H9 (cell line): Measurements from ENCODE around the gene HIPK1. TPM values are rescaled to one million over a fixed set of nuclear protein-coding genes. Genes with fewer than 3 reads are reported as not detected.

Source experiments
- DNase-seq: peaks from one replicate; pipeline ENCODE4 v3.0.0-alpha.2; 2017
- H2AFZ ChIP-seq: one replicate; pipeline ENCODE4 v1.6.1; 2013; ENCODE audit warnings: mild to moderate bottlenecking, low read length, control low read depth, moderate library complexity
- H2AK5ac ChIP-seq: 2 replicates; pipeline ENCODE4 v1.6.1; 2013; ENCODE audit warnings: low read length, control low read depth, mixed read lengths; ENCODE audit not compliant: insufficient read length
- H2BK120ac ChIP-seq: one replicate; pipeline ENCODE4 v1.6.1; 2013; ENCODE audit warnings: low read depth, mild to moderate bottlenecking, low read length, control low read depth, inconsistent platforms; ENCODE audit not compliant: poor library complexity, severe bottlenecking
- H2BK12ac ChIP-seq: 2 replicates; pipeline ENCODE4 v1.6.1; 2013; ENCODE audit warnings: low read length, control low read depth, mixed read lengths, low read depth; ENCODE audit not compliant: insufficient read length
- H2BK15ac ChIP-seq: 2 replicates; pipeline ENCODE4 v1.6.1; 2013; ENCODE audit warnings: low read depth, low read length, control low read depth
- H2BK20ac ChIP-seq: one replicate; pipeline ENCODE4 v1.6.1; 2013; ENCODE audit warnings: low read depth, mild to moderate bottlenecking, low read length, control low read depth, inconsistent platforms; ENCODE audit not compliant: poor library complexity, severe bottlenecking
- H2BK5ac ChIP-seq: 2 replicates; pipeline ENCODE4 v1.6.1; 2013; ENCODE audit warnings: low read length, control low read depth, mixed read lengths; ENCODE audit not compliant: insufficient read length
- H3K14ac ChIP-seq: 2 replicates; pipeline ENCODE4 v1.6.1; 2013; ENCODE audit warnings: low read length, control low read depth; ENCODE audit not compliant: insufficient read depth
- H3K18ac ChIP-seq: 2 replicates; pipeline ENCODE4 v1.6.1; 2013; ENCODE audit warnings: low read depth, mild to moderate bottlenecking, mixed read lengths, low read length, control low read depth; ENCODE audit not compliant: insufficient read length
- H3K23ac ChIP-seq: 2 replicates; pipeline ENCODE4 v1.6.1; 2013; ENCODE audit warnings: low read length, control low read depth, mixed read lengths, low read depth; ENCODE audit not compliant: insufficient read length
- H3K23me2 ChIP-seq: 2 replicates; pipeline ENCODE4 v1.6.1; 2013; ENCODE audit warnings: low read depth, mild to moderate bottlenecking, mixed read lengths, low read length, control low read depth; ENCODE audit not compliant: insufficient read length, poor library complexity, severe bottlenecking
- H3K27ac ChIP-seq: 2 replicates; pipeline ENCODE4 v1.5.1; 2013; ENCODE audit warnings: low read length, control low read depth, mixed read lengths, low read depth; ENCODE audit not compliant: insufficient read length
- H3K27me3 ChIP-seq: 2 replicates; pipeline ENCODE4 v1.6.1; 2013; ENCODE audit warnings: low read length, control low read depth, inconsistent platforms; ENCODE audit not compliant: insufficient read depth
- H3K4ac ChIP-seq: 2 replicates; pipeline ENCODE4 v1.6.1; 2013; ENCODE audit warnings: low read depth, mild to moderate bottlenecking, control low read depth, inconsistent platforms, low read length, moderate library complexity
- H3K4me1 ChIP-seq: 2 replicates; pipeline ENCODE4 v1.6.1; 2013; ENCODE audit warnings: low read length, control low read depth, inconsistent platforms; ENCODE audit not compliant: insufficient read depth
- H3K4me2 ChIP-seq: 2 replicates; pipeline ENCODE4 v1.6.1; 2013; ENCODE audit warnings: low read length, control low read depth, mixed read lengths; ENCODE audit not compliant: insufficient read length, insufficient read depth
- H3K56ac ChIP-seq: 2 replicates; pipeline ENCODE4 v1.6.1; 2013; ENCODE audit warnings: low read depth, mild to moderate bottlenecking, mixed read lengths, low read length, control low read depth; ENCODE audit not compliant: insufficient read length
- H3K79me1 ChIP-seq: 2 replicates; pipeline ENCODE4 v1.6.1; 2013; ENCODE audit warnings: low read depth, mild to moderate bottlenecking, moderate library complexity, low read length, control low read depth, inconsistent platforms; ENCODE audit not compliant: insufficient read depth, poor library complexity, severe bottlenecking
- H3K79me2 ChIP-seq: 2 replicates; pipeline ENCODE4 v1.6.1; 2013; ENCODE audit warnings: low read length, control low read depth, inconsistent platforms; ENCODE audit not compliant: insufficient read depth
- H3K9ac ChIP-seq: 2 replicates; pipeline ENCODE4 v1.6.1; 2013; ENCODE audit warnings: low read length, control low read depth, mixed read lengths; ENCODE audit not compliant: insufficient read length; ENCODE audit errors: extremely low read depth
- H3K9me3 ChIP-seq: one replicate; pipeline ENCODE4 v1.6.1; 2013; ENCODE audit warnings: low read depth, low read length, inconsistent platforms; ENCODE audit not compliant: control insufficient read depth
- H3T11ph ChIP-seq: one replicate; pipeline ENCODE4 v1.6.1; 2013; ENCODE audit warnings: mild to moderate bottlenecking, low read length, control low read depth, inconsistent platforms
- H4K20me1 ChIP-seq: one replicate; pipeline ENCODE4 v1.6.1; 2013; ENCODE audit not compliant: control insufficient read depth, insufficient read length, insufficient read depth
- H4K5ac ChIP-seq: 2 replicates; pipeline ENCODE4 v1.6.1; 2013; ENCODE audit warnings: low read depth, mild to moderate bottlenecking, mixed read lengths, low read length, control low read depth; ENCODE audit not compliant: insufficient read length
- H4K8ac ChIP-seq: replicated peaks from 2 replicates; pipeline ENCODE4 v1.6.1; 2013; ENCODE audit warnings: low read length, control low read depth, mixed read lengths, low read depth; ENCODE audit not compliant: insufficient read length
- H4K91ac ChIP-seq: 2 replicates; pipeline ENCODE4 v1.6.1; 2013; ENCODE audit warnings: low read depth, mild to moderate bottlenecking, moderate library complexity, mixed read lengths, low read length, control low read depth; ENCODE audit not compliant: insufficient read length
- H3K27ac Mint-ChIP-seq, 3 experiments: 2 replicates in 2 of 3; 3 replicates in 1 of 3; pipeline ENCODE4 v1.8.0; 2020 to 2021; ENCODE audit warnings: mixed read lengths in 3 of 3, mild to moderate bottlenecking in 1 of 3, moderate library complexity in 1 of 3
- H3K27me3 Mint-ChIP-seq: 2 replicates; pipeline ENCODE4 v1.8.0; 2021; ENCODE audit warnings: low read depth, mild to moderate bottlenecking, moderate library complexity, mixed read lengths
- H3K36me3 Mint-ChIP-seq, 3 experiments: 2 replicates in 2 of 3; 3 replicates in 1 of 3; pipeline ENCODE4 v1.8.0; 2020 to 2021; ENCODE audit warnings: low read depth in 3 of 3, mixed read lengths in 3 of 3; ENCODE audit not compliant: insufficient read depth in 1 of 3
- H3K4me1 Mint-ChIP-seq, 2 experiments: 2 replicates each; pipeline ENCODE4 v1.8.0; 2020; ENCODE audit warnings: mixed read lengths in 2 of 2
- H3K4me3 Mint-ChIP-seq, 2 experiments: 2 replicates in 1 of 2; 3 replicates in 1 of 2; pipeline ENCODE4 v1.8.0; 2020 to 2021; ENCODE audit warnings: mild to moderate bottlenecking in 2 of 2, mixed read lengths in 2 of 2, moderate library complexity in 1 of 2
- H3K9me3 Mint-ChIP-seq, 2 experiments: 2 replicates in 1 of 2; 3 replicates in 1 of 2; pipeline ENCODE4 v1.8.0; 2020; ENCODE audit warnings: mild to moderate bottlenecking in 2 of 2, mixed read lengths in 2 of 2, moderate library complexity in 1 of 2
- CTCF ChIP-seq: fragments of 200-600 bp; sonication (generic); conservative IDR thresholded peaks from 3 replicates; pipeline ENCODE4 v1.8.0; 2021; ENCODE audit warnings: antibody characterized with exemption, mild to moderate bottlenecking
- WGBS: extraction: QIAGEN DNeasy Blood & Tissue Kit; methylation state at CpG from one replicate; pipeline ENCODE4 v1.1.7; 2013; ENCODE audit warnings: missing lambda C conversion rate, low lambda C conversion rate, mixed read lengths; ENCODE audit not compliant: insufficient read length; ENCODE audit errors: extremely low coverage; 5-methylcytosine and 5-hydroxymethylcytosine counted together
- total RNA-seq: library from RNA; stranded (reverse); gene quantifications from 2 replicates; pipeline ENCODE4 v1.2.1, GENCODE V29; 2021

Gene HIPK1
- total RNA-seq, 1 experiment from 2014 or later: 65.7 TPM

GRCh38 chr1:113922957-113923356 is 6.2 kb upstream of the HIPK1 start:
- Histone ChIP-seq H2AFZ (no peak overlapping the region), H4K20me1 (no peaks in the 10 kb centered on the region), H3K4ac (no peak overlapping the region), H2BK12ac (no peak overlapping the region), H3K4me2 (no peak overlapping the region), H2BK15ac (no peak overlapping the region), H2BK20ac (no peak overlapping the region), H3K9ac (no peak overlapping the region), H3K23me2 (no peaks in the 10 kb centered on the region), H3K27ac (no peak overlapping the region), H3K79me1 (no peaks in the 10 kb centered on the region), H3K14ac (no peak overlapping the region), H3K9me3 (no peaks in the 10 kb centered on the region), H3K18ac (no peak overlapping the region), H4K8ac (no peak overlapping the region), H3K23ac (no peak overlapping the region), H4K91ac (no peak overlapping the region), H2AK5ac (no peak overlapping the region), H2BK120ac (no peak overlapping the region), H4K5ac (no peak overlapping the region), H3K79me2 (no peaks in the 10 kb centered on the region), H3K56ac (no peak overlapping the region), H2BK5ac (no peak overlapping the region), H3K4me1 (no peaks in the 10 kb centered on the region), H3K27me3 (no peaks in the 10 kb centered on the region), H3T11ph (no peak overlapping the region)
- H3K9me3 Mint-ChIP-seq: no peaks in the 10 kb centered on the region
- peaks cover 25% of the 10 kb centered on the region for H3K27me3 Mint-ChIP-seq
- H3K36me3 Mint-ChIP-seq: no peaks in the 10 kb centered on the region
- no CpG with 5 or more reads among the region's 4 CpGs for WGBS
- H3K4me1 Mint-ChIP-seq: no peaks in the 10 kb centered on the region
- no peak for TF ChIP-seq CTCF
- no peak overlapping the region for H3K27ac Mint-ChIP-seq
- no peak for DNase-seq
- H3K4me3 Mint-ChIP-seq: no peak overlapping the region
